Measurements from ENCODE around the gene TNFRSF8. TPM values are rescaled to one million over a fixed set of nuclear protein-coding genes. Genes with fewer than 3 reads are reported as not detected.

Gene TNFRSF8
- total RNA-seq, 1 experiment from 2014 or later = not detected

GRCh38 chr1:12145616-12146342 is 82.7 kb downstream of the TNFRSF8 start:
- Histone ChIP-seq H3K36me3 (ENCODE audit: insufficient read depth, low read length, poor library complexity, severe bottlenecking) (no peaks in the 10 kb centered on the region), H3K27ac (ENCODE audit: low read depth, low read length, poor library complexity, severe bottlenecking) (no peak overlapping the region), H3K4me3 (ENCODE audit: low read depth, low read length, poor library complexity, severe bottlenecking) (no peak overlapping the region), H3K27me3 (replicated peaks; ENCODE audit: insufficient read depth, low read depth, low read length, poor library complexity) (no peaks in the 10 kb centered on the region), H3K4me1 (ENCODE audit: insufficient read depth, low read length, poor library complexity, severe bottlenecking) (no peaks in the 10 kb centered on the region), H3K9me3 (ENCODE audit: low read depth, low read length, poor library complexity, severe bottlenecking) (no peaks in the 10 kb centered on the region)
- CTCF ChIA-PET = interaction anchor here (0.5 kb wide), 1 partner anchor 14 kb away, joined by 3 read pairs; no protein-coding TSS in a partner anchor
- POLR2A ChIA-PET (ENCODE audit: low non-redundant PET) = interaction anchor here (0.6 kb wide), 1 partner anchor 969 kb away, joined by 3 read pairs; no protein-coding TSS in a partner anchor
- intact Hi-C loops (cut with micrococcal nuclease; ENCODE audit: unreplicated experiment) = no loop called here
- no peak for DNase-seq (ENCODE audit: low spot score)
- BruUV-seq (replicated peaks) = no TSS peak
- TF ChIP-seq, protein P1, sequence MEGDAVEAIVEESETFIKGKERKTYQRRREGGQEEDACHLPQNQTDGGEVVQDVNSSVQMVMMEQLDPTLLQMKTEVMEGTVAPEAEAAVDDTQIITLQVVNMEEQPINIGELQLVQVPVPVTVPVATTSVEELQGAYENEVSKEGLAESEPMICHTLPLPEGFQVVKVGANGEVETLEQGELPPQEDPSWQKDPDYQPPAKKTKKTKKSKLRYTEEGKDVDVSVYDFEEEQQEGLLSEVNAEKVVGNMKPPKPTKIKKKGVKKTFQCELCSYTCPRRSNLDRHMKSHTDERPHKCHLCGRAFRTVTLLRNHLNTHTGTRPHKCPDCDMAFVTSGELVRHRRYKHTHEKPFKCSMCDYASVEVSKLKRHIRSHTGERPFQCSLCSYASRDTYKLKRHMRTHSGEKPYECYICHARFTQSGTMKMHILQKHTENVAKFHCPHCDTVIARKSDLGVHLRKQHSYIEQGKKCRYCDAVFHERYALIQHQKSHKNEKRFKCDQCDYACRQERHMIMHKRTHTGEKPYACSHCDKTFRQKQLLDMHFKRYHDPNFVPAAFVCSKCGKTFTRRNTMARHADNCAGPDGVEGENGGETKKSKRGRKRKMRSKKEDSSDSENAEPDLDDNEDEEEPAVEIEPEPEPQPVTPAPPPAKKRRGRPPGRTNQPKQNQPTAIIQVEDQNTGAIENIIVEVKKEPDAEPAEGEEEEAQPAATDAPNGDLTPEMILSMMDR (conservative IDR thresholded peaks at IDR 0.05; ENCODE audit: low read depth, low read length) = no peak
- TF ChIP-seq EZH2 (IDR thresholded peaks at IDR 0.05; ENCODE audit: borderline replicate concordance, low read depth, low read length, poor library complexity, severe bottlenecking) = no peak

GRCh38 chr1:12146343-12147112 is 83.4 kb downstream of the TNFRSF8 start:
- Histone ChIP-seq H3K36me3 (ENCODE audit: insufficient read depth, low read length, poor library complexity, severe bottlenecking) (no peaks in the 10 kb centered on the region), H3K4me3 (ENCODE audit: low read depth, low read length, poor library complexity, severe bottlenecking) (no peak overlapping the region), H3K4me1 (ENCODE audit: insufficient read depth, low read length, poor library complexity, severe bottlenecking) (no peaks in the 10 kb centered on the region), H3K9me3 (ENCODE audit: low read depth, low read length, poor library complexity, severe bottlenecking) (no peaks in the 10 kb centered on the region), H3K27ac (ENCODE audit: low read depth, low read length, poor library complexity, severe bottlenecking) (no peak overlapping the region), H3K27me3 (replicated peaks; ENCODE audit: insufficient read depth, low read depth, low read length, poor library complexity) (no peaks in the 10 kb centered on the region)
- no peak for DNase-seq (ENCODE audit: low spot score)
- BruUV-seq (replicated peaks) = no TSS peak
- TF ChIP-seq EZH2 (IDR thresholded peaks at IDR 0.05; ENCODE audit: borderline replicate concordance, low read depth, low read length, poor library complexity, severe bottlenecking) = no peak
- TF ChIP-seq, protein P1 (conservative IDR thresholded peaks at IDR 0.05; ENCODE audit: low read depth, low read length) = no peak
- intact Hi-C loops (cut with micrococcal nuclease; ENCODE audit: unreplicated experiment) = no loop called here
- POLR2A ChIA-PET (ENCODE audit: low non-redundant PET) = interaction anchor here (0.6 kb wide), 1 partner anchor 968 kb away, joined by 3 read pairs; no protein-coding TSS in a partner anchor
- CTCF ChIA-PET = interaction anchor here (0.7 kb wide), 1 partner anchor 52 kb away, joined by 5 read pairs; no protein-coding TSS in a partner anchor

- Histone ChIP-seq H3K9me3 (ENCODE audit: low read depth, low read length, poor library complexity, severe bottlenecking) (no peaks in the 10 kb centered on the region), H3K4me3 (ENCODE audit: low read depth, low read length, poor library complexity, severe bottlenecking) (no peak overlapping the region), H3K36me3 (ENCODE audit: insufficient read depth, low read length, poor library complexity, severe bottlenecking) (no peaks in the 10 kb centered on the region), H3K4me1 (ENCODE audit: insufficient read depth, low read length, poor library complexity, severe bottlenecking) (no peaks in the 10 kb centered on the region), H3K27ac (ENCODE audit: low read depth, low read length, poor library complexity, severe bottlenecking) (no peak overlapping the region), H3K27me3 (replicated peaks; ENCODE audit: insufficient read depth, low read depth, low read length, poor library complexity) (no peaks in the 10 kb centered on the region)
- no peak for TF ChIP-seq EZH2 (IDR thresholded peaks at IDR 0.05; ENCODE audit: borderline replicate concordance, low read depth, low read length, poor library complexity, severe bottlenecking)
- TF ChIP-seq, protein P1 (conservative IDR thresholded peaks at IDR 0.05; ENCODE audit: low read depth, low read length) = no peak
- ChIA-PET CTCF (interaction anchor here (0.7 kb wide), 1 partner anchor 51 kb away, joined by 5 read pairs; no protein-coding TSS in a partner anchor), POLR2A (ENCODE audit: low non-redundant PET) (no interaction called here)
- no TSS peak for BruUV-seq (replicated peaks)
- no peak for DNase-seq (ENCODE audit: low spot score)
- intact Hi-C loops (cut with micrococcal nuclease; ENCODE audit: unreplicated experiment) = no loop called here
These were observed 84.1 kb downstream of the TNFRSF8 start for GRCh38 chr1:12147201-12147701.
